CD4-positive, alpha-beta T cell treated with Interleukin-2 at 100 ng/mL for 4 hours (primary cell): Measurements from ENCODE around the gene NKAIN2.

Source experiments
- DNase-seq: peaks from one replicate; pipeline ENCODE4 v3.0.0-alpha.2; 2020; ENCODE audit warnings: low spot score

The NKAIN2 gene

GRCh38 chr6:124604719-124605118 lies 801.1 kb downstream of the NKAIN2 start:
- DNase-seq, result no peak

DNA sequence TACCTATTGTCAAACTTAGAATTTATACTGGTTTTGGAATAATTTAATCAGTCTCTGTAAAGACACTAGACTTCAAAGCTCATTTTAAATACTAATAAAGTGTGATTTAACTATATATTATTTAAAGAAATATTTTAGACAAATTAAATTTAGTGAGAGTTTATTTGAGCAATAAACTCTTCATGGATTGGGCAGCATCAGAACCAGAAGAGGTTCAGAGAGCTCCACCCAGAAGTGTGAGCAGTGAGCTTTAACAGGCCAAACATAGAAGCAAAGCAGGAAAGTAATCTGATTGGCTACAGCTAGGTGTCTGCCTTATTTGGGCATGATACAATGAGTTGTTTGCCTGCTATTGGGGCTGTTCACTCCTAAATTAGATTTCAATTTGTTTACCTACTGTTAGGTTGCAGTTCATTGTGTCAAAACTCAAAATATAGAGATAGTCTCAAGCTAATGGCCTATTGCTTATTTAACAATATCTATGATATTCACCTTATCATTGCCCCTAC lies 803.5 kb downstream of the NKAIN2 start:
- no peak for DNase-seq

GRCh38 chr6:124613031-124613430 lies 809.4 kb downstream of the NKAIN2 start:
- DNase-seq, result no peak

DNA sequence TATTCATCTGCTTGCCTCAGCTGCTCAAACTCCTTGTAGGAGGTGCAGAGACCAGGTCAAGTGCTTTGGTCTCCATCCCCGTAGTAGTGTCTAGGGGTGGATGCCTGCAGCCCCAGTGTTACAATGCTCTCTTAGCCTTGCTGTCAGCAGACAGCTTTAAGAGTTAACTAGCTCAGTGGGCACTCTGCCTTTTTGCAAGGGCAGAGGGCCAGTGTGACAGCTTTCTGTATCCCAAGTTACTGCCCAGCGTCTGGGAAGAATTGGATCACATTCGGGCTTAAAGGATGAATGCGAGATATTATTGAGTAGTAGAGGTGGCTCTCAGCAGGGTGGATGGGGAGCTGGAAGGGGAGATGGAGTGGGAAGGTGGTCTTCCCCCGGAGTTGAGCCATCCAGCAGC lies 818.7 kb downstream of the NKAIN2 start:
- no peak for DNase-seq

DNA sequence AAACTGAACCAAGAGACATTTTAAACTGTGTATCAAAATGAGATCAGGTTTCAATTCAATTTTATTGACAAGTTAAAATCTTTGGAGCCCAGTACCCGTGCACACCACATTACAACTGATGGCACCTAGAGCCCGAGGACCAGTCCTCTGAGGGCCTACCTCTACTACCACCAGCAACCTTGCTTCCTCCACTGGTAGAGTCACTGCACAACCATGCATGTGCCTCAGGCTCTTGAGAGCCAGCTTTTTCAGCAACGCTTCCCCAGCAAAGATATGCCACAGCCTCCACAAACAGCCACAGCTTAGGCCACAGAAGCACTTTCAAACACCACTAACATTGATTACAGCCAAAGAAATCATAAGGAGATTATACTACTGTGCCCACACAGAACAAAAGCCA lies 830.0 kb downstream of the NKAIN2 start:
- DNase-seq, result no peak

- DNase-seq, result no peak
Observed at GRCh38 chr6:124640432-124640831, 836.8 kb downstream of the NKAIN2 start.

DNA sequence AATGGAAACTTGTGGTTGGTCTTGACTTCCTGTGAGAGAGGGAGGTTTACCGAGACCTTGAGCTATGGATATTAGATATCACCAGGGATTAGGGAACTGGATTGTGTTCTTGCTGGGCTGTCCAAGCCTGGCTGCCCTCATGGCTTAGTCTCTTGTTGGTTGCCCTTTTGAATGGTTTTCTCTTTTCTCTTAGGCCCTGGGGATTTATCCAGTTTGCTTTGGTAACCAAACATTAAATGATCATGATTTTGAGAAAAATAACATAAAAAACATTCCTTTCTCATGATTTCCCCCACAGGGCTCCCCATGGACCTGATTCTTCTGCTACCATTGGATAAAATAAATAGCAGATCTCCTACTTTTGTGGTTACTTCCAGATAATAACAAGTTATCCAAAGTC lies 852.2 kb downstream of the NKAIN2 start:
- DNase-seq, result no peak

DNA sequence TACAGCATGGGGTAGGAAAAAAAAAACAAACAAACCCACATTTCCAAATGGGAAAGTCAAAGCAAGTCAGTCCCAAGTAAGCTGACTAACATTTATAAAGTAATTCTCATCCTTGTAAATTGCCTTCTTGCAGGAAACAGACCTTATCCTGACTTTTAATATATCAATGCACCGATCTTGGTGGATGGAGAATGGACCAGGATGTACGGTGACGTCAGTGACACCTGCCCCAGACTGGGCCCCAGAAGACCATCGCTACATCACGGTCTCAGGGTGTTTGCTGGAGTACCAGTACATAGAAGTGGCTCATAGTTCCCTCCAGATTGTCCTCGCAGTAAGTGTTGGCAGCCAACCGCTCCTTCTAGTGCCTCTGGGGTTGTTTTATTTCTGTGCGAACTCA lies 854.4 kb downstream of the NKAIN2 start:
- DNase-seq, result no peak

- no peak for DNase-seq
Observed at GRCh38 chr6:124659427-124659826, 855.8 kb downstream of the NKAIN2 start.

DNA sequence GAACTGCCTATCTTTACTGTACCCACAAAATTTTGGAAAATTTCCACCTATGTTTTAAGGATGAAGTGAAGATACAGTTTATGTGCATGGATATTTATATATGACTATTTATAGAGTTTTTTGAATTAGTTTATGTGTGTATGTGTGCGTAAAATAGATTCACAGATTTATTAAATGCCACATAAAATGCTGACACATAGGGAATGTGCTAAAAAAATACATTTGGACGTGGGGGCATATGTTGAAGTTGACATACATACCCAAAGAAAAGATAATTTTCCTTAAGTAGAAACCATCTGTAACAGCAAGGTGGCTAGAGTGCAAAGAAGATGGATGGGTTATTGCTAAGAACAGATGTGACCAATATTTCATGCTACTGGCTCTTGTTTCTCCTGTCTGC lies 856.5 kb downstream of the NKAIN2 start:
- no peak for DNase-seq

DNA sequence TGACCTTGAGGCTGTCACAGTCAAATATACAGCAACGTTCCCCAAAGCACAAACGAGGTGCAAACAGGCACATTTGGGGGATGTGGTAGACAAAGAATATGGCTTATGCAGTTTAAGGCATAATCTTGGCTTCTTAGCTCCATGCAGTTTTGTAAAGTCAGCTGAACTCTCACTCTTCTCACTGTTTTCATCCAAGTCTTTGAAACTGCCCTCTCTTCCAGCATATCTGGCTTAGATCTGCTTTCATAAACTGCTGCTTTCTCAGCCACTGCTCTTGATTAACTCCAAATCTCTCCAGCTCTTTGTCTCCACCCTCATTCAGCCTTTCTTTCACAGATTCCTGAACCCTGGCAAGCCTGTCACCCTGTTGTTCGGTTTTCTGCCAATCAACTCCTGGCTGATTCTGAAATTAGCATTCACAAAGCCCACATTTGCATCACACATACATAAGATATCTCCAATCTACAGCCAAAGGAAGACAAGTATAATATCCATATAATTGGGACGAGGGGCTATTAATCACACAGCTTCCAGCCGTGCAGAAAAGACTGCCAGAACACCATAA lies 857.5 kb downstream of the NKAIN2 start:
- DNase-seq, result no peak

- DNase-seq, result no peak
Observed at GRCh38 chr6:124668028-124668427, 864.4 kb downstream of the NKAIN2 start.

GRCh38 chr6:124669713-124670480 lies 866.2 kb downstream of the NKAIN2 start:
- no peak for DNase-seq

GRCh38 chr6:124670801-124671200 lies 867.1 kb downstream of the NKAIN2 start:
- DNase-seq, result no peak

DNA sequence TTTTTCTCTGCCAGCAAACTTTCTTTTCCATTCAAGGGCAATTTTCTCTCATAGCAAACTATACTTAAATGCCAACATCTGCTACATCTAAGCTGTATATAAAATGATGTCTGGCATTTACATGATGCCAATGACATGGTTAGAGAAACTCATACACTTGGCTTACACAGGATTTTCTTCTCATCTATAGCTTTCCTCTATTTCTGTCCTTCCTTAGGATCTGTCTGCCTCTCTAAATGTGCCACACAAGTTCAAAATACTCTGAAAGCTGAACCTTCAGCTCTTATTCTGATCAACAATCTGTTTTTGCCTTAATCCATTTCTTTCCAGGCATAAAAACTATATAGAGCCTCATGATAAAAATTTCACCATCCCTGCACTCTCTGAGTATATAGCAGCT lies 867.7 kb downstream of the NKAIN2 start:
- no peak for DNase-seq

DNA sequence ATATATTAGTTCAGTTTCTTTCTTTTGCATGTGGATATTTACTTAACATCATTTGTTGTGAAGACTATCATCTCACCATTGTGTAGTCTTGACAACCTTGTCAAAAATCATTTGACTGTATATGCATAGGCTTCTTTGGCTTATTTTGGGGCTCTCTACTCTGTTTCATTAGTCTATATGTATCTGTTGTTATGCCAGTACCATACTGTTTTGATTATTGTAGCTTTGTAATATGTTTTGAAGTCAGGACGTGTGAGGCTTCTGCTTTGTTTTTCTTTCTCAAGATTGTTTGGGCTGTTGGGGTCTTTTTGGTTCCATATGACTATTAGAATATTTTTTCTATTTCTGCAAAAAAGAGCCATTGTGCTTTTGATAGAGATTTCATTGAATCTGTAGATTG lies 870.4 kb downstream of the NKAIN2 start:
- DNase-seq, result no peak

DNA sequence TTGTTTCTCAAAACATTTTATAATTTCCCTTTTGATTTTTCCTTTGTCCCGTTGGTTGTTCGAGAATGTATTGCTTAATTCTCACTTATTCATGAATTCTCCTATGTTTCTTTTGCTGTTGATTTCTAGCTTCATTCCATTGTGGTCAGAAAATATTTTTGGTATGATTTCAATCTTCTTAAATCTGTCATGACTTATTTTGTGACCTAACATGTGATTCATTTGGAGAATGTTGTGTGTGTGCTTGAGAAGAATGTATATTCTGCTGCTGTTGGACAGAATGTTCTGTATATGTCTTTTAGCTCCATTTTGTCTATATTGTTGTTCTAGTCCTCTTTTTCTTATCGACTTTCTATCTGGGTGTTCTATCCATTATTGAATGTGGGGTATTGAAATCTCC lies 872.4 kb downstream of the NKAIN2 start:
- no peak for DNase-seq

GRCh38 chr6:124677874-124678273 lies 874.2 kb downstream of the NKAIN2 start:
- no peak for DNase-seq

- DNase-seq, result no peak
Observed at GRCh38 chr6:124679387-124679786, 875.7 kb downstream of the NKAIN2 start.

GRCh38 chr6:124682751-124683150 lies 879.1 kb downstream of the NKAIN2 start:
- DNase-seq, result no peak

GRCh38 chr6:124683507-124683906 lies 879.8 kb downstream of the NKAIN2 start:
- no peak for DNase-seq

GRCh38 chr6:124684621-124685020 lies 881.0 kb downstream of the NKAIN2 start:
- no peak for DNase-seq

GRCh38 chr6:124688369-124688768 lies 884.7 kb downstream of the NKAIN2 start:
- no peak for DNase-seq
